ENCODE results near the gene PNMT.
A peak's percentile ranks its signal among the peaks of the same experiment; 100 is the strongest.

Gene PNMT

DNA sequence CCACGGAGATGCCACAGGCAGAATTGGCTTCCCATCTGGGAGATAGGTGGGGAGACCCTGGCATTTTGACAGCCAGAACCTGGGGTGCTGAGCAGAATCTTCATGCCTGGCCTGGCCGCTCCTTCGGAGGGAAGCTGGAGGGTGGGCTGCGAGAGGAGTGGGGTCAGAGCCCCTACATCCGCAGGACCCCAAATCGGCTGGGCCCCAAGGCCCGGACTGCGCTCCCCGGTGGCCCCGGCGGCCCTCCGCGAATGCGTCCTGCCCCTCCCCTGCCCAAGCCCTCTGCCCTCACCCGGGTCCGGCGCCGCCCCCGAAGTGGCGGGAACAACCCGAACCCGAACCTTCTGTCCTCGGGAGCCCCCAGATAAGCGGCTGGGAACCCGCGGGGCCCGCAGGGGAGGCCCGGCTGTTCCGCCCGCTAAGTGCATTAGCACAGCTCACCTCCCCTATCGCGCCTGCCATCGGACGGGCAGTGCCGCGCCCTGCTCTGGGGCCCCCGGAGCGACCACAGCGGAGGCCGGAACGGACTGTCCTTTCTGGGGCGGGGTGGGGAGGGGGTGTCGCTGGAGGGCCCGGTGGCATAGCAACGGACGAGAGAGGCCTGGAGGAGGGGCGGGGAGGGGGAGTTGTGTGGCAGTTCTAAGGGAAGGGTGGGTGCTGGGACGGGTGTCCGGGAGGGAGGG, 850 bp upstream of the PNMT start:
- peaks cover 11% of the 10 kb centered on the region for H3K4me1 Mint-ChIP-seq (ENCODE audit: low read depth)
- H3K27me3 Mint-ChIP-seq: peaks cover 12% of the 10 kb centered on the region
- H3K36me3 Mint-ChIP-seq (ENCODE audit: low read depth): no peaks in the 10 kb centered on the region
- H3K9me3 Mint-ChIP-seq: no peaks in the 10 kb centered on the region
- peak overlapping the region; percentile 41 for H3K4me3 Mint-ChIP-seq
- H3K27ac Mint-ChIP-seq: no peak overlapping the region

- Mint-ChIP-seq H3K27me3 (peaks cover 12% of the 10 kb centered on the region), H3K36me3 (ENCODE audit: low read depth) (no peaks in the 10 kb centered on the region), H3K4me1 (ENCODE audit: low read depth) (peaks cover 12% of the 10 kb centered on the region), H3K27ac (no peak overlapping the region), H3K4me3 (no peak overlapping the region), H3K9me3 (no peaks in the 10 kb centered on the region)
Observed at GRCh38 chr17:39669897-39670735, 1.9 kb downstream of the PNMT start.

- peaks cover 12% of the 10 kb centered on the region for H3K27me3 Mint-ChIP-seq
Observed at GRCh38 chr17:39670746-39671145, 2.5 kb downstream of the PNMT start.

DNA sequence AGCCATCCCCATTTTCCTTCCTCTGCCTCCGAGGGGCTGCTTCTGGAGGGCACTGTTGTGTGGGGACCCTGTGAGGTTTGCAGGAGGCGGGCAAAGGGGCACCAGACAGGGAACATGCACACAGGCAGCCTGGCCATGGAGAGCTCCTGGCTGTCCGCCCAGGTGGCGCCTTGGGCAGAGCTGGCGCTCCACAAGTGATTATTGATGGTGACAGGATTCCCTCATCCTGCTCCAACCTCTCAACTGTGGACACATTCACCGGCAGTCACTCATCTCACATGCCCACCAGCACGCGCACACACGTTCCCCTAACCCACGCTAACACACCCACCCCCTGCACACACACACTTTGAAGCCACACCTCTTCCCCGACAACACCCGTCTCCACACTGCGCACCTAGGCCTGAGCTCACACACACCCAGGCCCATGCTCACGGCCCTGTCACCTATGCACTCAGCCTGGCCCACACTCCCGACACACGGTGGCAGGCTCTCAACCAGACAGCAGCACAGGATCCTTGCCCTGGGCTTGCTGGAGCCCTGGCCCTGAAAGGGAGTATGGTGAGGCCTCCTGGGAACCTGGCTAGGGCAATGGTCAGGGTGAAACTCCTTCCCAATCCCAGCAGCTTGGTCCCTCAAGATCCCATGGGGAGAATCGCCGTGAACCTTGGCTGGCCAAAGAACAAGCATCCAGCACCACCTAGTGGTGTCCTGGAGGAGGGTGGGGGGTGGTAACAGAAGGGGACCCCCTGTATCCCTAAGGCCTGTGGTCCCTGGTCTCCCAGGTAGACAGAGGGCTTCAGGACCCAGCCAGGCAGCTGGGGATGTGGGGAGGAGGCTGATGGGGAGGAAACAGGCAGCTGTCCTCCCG, 3.6 kb downstream of the PNMT start:
- Mint-ChIP-seq H3K4me1 (ENCODE audit: low read depth) (peaks cover 26% of the 10 kb centered on the region), H3K4me3 (no peak overlapping the region), H3K27ac (no peak overlapping the region), H3K9me3 (no peaks in the 10 kb centered on the region), H3K27me3 (peaks cover 7% of the 10 kb centered on the region), H3K36me3 (ENCODE audit: low read depth) (no peaks in the 10 kb centered on the region)

More at GRCh38 chr17:39670746-39671145, 2.5 kb downstream of the PNMT start:
- Mint-ChIP-seq H3K36me3 (ENCODE audit: low read depth) (no peaks in the 10 kb centered on the region), H3K27ac (no peak overlapping the region), H3K4me1 (ENCODE audit: low read depth) (peaks cover 18% of the 10 kb centered on the region), H3K4me3 (no peak overlapping the region), H3K9me3 (no peaks in the 10 kb centered on the region)

- peaks cover 32% of the 10 kb centered on the region for H3K4me1 Mint-ChIP-seq (ENCODE audit: low read depth)
- H3K27ac Mint-ChIP-seq: no peak overlapping the region
- H3K9me3 Mint-ChIP-seq: no peaks in the 10 kb centered on the region
- H3K36me3 Mint-ChIP-seq (ENCODE audit: low read depth): no peaks in the 10 kb centered on the region
- peaks cover 5% of the 10 kb centered on the region for H3K27me3 Mint-ChIP-seq
- H3K4me3 Mint-ChIP-seq: no peak overlapping the region
Observed at GRCh38 chr17:39672522-39673334, 4.5 kb downstream of the PNMT start.

DNA sequence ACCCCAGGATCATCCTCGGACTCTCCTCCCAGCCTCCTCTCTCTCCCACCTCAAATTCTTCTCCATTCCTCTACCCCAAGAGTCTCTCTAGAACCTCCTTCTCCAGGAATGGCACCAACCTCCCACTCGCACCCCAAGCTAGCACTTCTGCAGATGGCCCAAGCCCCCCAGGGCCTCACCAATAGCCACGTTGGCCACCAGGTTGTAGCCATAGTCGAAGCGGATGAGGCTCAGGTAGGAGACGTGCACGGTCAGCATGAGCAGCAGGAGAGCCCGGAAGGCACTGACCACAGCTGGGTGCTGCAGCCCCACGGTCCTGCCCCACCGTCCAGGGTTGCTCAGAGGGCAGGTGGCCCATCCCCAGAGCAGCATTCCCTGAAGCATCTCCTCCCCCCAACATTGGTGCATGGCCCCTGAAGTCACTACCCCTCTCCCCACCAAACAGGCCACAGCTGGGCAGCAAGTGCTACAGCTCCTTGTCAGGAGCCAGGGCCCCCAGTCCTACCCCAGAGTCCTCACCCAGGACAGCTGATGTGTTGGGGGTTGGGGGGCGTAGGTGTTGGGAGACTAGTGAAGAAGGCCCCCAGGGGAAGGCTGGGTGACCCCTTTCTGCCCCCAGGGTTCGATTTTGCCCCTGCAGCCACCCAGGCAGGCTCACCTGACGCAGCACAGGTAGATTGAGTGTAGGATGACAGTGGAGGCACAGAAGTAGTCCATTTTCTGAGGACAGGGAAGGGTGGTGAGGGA, 5.3 kb downstream of the PNMT start:
- Mint-ChIP-seq H3K36me3 (ENCODE audit: low read depth) (no peaks in the 10 kb centered on the region), H3K4me1 (ENCODE audit: low read depth) (peaks cover 38% of the 10 kb centered on the region), H3K9me3 (no peaks in the 10 kb centered on the region), H3K27ac (no peak overlapping the region), H3K4me3 (no peak overlapping the region), H3K27me3 (peaks cover 3% of the 10 kb centered on the region)

DNA sequence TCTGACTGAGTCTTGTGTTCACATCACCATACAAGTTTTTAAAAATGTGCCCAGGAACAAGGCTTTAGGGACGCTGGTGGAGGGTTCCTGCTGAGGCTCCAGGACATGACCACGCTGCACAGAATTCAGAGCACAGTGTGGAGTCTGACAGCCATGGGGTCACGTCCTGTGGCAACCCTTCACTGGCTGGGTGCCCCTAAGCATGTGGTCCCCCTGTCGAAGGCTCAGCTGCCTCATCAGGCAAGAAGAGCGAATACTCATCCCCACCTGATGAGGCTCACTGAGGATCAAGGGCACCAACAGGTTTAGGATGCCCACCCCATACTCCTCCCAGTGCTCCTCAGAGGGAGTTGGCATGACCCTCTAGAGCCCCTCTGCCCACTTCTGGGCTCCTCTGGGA, 5.9 kb downstream of the PNMT start:
- H3K27me3 Mint-ChIP-seq: no peaks in the 10 kb centered on the region
- no peaks in the 10 kb centered on the region for H3K9me3 Mint-ChIP-seq
- no peak overlapping the region for H3K4me3 Mint-ChIP-seq
- H3K4me1 Mint-ChIP-seq (ENCODE audit: low read depth): peaks cover 41% of the 10 kb centered on the region
- H3K36me3 Mint-ChIP-seq (ENCODE audit: low read depth): no peaks in the 10 kb centered on the region
- H3K27ac Mint-ChIP-seq: no peak overlapping the region

DNA sequence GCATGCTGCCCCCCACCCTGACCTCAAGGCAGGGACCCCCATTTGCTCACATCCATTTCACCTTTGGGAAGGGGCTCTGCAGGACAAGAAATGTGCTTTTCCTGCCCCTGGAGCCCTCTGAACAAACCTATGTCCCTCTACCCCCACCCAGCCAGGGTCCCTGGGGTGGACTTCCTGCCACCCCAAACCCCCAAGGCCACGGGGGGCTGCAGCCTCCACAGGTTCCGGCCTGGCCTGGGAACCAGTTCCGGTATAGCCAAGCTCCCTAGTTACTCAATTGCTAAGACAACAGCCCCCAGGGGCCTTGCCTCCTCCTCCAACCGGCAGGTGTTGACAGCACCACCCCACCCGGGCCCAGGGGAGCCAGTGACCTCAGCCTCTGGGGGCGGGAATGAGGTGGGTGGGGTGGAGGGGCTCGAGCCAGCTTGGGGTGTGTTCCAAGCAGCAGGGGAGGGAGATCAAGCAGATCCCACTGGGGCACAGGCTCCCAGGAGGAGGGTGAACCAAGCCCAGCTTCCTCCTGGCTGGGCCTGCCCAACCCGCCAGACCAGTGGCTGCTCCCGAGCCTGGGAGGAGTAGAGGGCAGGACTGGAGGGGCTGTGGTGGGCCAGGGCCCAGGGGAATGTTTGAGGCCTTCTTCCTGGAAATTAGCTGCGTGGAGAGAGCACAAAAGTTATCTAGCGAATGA, 6.6 kb downstream of the PNMT start:
- Mint-ChIP-seq H3K27me3 (no peaks in the 10 kb centered on the region), H3K4me1 (ENCODE audit: low read depth) (peaks cover 48% of the 10 kb centered on the region), H3K36me3 (ENCODE audit: low read depth) (no peaks in the 10 kb centered on the region), H3K27ac (no peak overlapping the region), H3K9me3 (no peaks in the 10 kb centered on the region), H3K4me3 (no peak overlapping the region)

GRCh38 chr17:39675390-39676082, 7.3 kb downstream of the PNMT start:
- H3K27ac Mint-ChIP-seq: peak overlapping the region; percentile 47
- H3K9me3 Mint-ChIP-seq: no peaks in the 10 kb centered on the region
- H3K27me3 Mint-ChIP-seq: no peaks in the 10 kb centered on the region
- peaks cover 2% of the 10 kb centered on the region for H3K36me3 Mint-ChIP-seq (ENCODE audit: low read depth)
- H3K4me1 Mint-ChIP-seq (ENCODE audit: low read depth): peaks cover 55% of the 10 kb centered on the region
- H3K4me3 Mint-ChIP-seq: no peak overlapping the region

DNA sequence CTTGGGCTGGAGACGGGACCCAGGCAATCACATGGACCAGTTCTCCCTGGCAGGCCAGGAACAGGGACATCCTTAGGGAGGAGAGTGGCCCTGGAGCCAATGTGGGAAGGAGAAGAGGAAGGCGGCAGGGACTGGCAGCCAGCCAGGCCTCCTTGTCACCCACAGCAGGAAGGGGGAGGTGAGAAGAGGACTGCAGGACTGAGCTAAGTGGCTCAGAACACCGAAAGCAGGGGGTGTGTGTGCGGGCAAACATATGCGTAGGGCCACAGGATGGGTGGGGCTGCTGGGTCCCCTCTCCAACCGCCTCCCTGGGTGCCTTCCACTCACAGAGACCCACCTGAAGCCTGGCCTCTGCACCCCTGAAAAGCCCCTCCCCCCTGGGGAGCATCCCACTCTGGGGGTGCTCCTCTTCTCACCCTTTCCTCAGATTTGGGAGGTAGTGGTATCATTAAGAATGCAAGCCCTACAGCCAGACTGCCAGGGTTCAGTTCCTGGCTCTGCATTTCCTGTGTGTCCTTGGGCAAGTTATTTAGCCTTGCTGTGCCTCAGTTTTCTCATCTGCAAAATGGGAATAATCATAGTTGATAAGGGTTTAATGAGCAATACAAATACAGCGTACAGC, 8.1 kb downstream of the PNMT start:
- peak overlapping the region; percentile 47 for H3K27ac Mint-ChIP-seq
- no peaks in the 10 kb centered on the region for H3K9me3 Mint-ChIP-seq
- H3K27me3 Mint-ChIP-seq: no peaks in the 10 kb centered on the region
- H3K4me3 Mint-ChIP-seq: no peak overlapping the region
- peaks cover 62% of the 10 kb centered on the region for H3K4me1 Mint-ChIP-seq (ENCODE audit: low read depth)
- peaks cover 8% of the 10 kb centered on the region for H3K36me3 Mint-ChIP-seq (ENCODE audit: low read depth)

DNA sequence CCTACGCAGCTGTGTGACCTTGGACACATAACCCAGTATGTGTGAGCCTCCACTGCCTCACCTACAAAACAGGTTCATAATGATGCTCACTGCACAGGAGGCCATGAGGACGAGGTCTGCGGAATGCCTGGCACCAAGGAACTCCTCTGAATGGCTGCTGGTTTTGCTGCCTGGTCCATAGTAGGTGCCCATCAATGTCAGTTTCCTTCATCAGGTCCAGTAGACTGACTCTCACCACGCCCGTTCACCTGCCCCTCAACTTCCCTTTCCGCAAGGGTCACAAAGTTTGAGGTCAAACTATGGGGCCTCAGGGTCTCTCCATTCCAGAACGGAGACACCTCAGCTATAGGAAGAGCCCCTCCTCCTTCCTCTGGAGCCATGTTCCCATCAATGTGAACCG, 8.8 kb downstream of the PNMT start:
- H3K4me1 Mint-ChIP-seq (ENCODE audit: low read depth): peaks cover 63% of the 10 kb centered on the region
- no peak overlapping the region for H3K4me3 Mint-ChIP-seq

GRCh38 chr17:39677542-39678339, 9.5 kb downstream of the PNMT start:
- Mint-ChIP-seq H3K27ac (peak overlapping the region; percentile 54), H3K4me3 (no peak overlapping the region), H3K36me3 (ENCODE audit: low read depth) (peaks cover 8% of the 10 kb centered on the region), H3K9me3 (no peaks in the 10 kb centered on the region), H3K27me3 (no peaks in the 10 kb centered on the region), H3K4me1 (ENCODE audit: low read depth) (peaks cover 63% of the 10 kb centered on the region)

More for the DNA sequence above, 8.8 kb downstream of the PNMT start:
- Mint-ChIP-seq H3K9me3 (no peaks in the 10 kb centered on the region), H3K27me3 (no peaks in the 10 kb centered on the region), H3K27ac (no peak overlapping the region), H3K36me3 (ENCODE audit: low read depth) (peaks cover 8% of the 10 kb centered on the region)
